Keratinocyte (primary cell): ENCODE results near the gene IFNE. TPM values are rescaled to one million over a fixed set of nuclear protein-coding genes. Genes with fewer than 3 reads are reported as not detected.
"Not testable (repeated sequence)": the region's sequence is repeated elsewhere in the genome, so short reads cannot be mapped to it uniquely, and the experiment has no call there.

ENCODE experiments used
- DNase-seq: peaks from one replicate; pipeline ENCODE4 v3.0.0-alpha.2; 2011; ENCODE audit warnings: low read depth, missing footprints, low spot score
- FAIRE-seq: peaks from 2 replicates; lab custom pipeline; 2011; peaks lifted over from hg19 to GRCh38; lab: Jason Lieb, UNC
- H2AFZ ChIP-seq: 2 replicates; pipeline ENCODE4 v1.6.0; 2012; ENCODE audit warnings: low read length, control low read depth, inconsistent platforms; ENCODE audit not compliant: control insufficient read depth
- H3K27ac ChIP-seq: 2 replicates; pipeline ENCODE4 v1.5.1; 2011; ENCODE audit warnings: low read length; ENCODE audit not compliant: control insufficient read depth, insufficient read depth
- H3K27me3 ChIP-seq: 3 replicates; pipeline ENCODE4 v1.6.0; 2011; ENCODE audit warnings: low read length; ENCODE audit not compliant: control insufficient read depth, insufficient read depth; ENCODE audit errors: extremely low read depth
- H3K36me3 ChIP-seq, 2 experiments: 2 replicates in 1 of 2; 3 replicates in 1 of 2; pipeline ENCODE4 v1.5.1; 2011; ENCODE audit warnings: low read length in 2 of 2, mild to moderate bottlenecking in 1 of 2; ENCODE audit not compliant: control insufficient read depth in 2 of 2, insufficient read depth in 2 of 2; ENCODE audit errors: extremely low read depth in 1 of 2
- H3K4me1 ChIP-seq: 3 replicates; pipeline ENCODE4 v1.5.1; 2011; ENCODE audit warnings: low read length; ENCODE audit not compliant: control insufficient read depth, insufficient read depth; ENCODE audit errors: extremely low read depth
- H3K4me2 ChIP-seq: 3 replicates; pipeline ENCODE4 v1.6.0; 2011; ENCODE audit warnings: low read depth, low read length; ENCODE audit not compliant: control insufficient read depth, insufficient read depth; ENCODE audit errors: extremely low read depth
- H3K4me3 ChIP-seq, 3 experiments: fragments of 200-600 bp in 1 of 3; sonication (generic) in 1 of 3; 2 replicates in 2 of 3; 3 replicates in 1 of 3; pipeline ENCODE4 v1.5.1; 2011 to 2016; ENCODE audit warnings: low read length in 3 of 3, mild to moderate bottlenecking in 3 of 3, control low read depth in 2 of 3, inconsistent platforms in 1 of 3, low read depth in 1 of 3, mixed read lengths in 1 of 3, mixed run types in 1 of 3, moderate library complexity in 1 of 3; ENCODE audit not compliant: control insufficient read depth in 2 of 3, insufficient read depth in 2 of 3; ENCODE audit errors: extremely low read depth in 1 of 3
- H3K79me2 ChIP-seq: 2 replicates; pipeline ENCODE4 v1.6.0; 2012; ENCODE audit warnings: low read length; ENCODE audit not compliant: control insufficient read depth, insufficient read depth
- H3K9ac ChIP-seq: 3 replicates; pipeline ENCODE4 v1.6.0; 2011; ENCODE audit warnings: low read length; ENCODE audit not compliant: control insufficient read depth, insufficient read depth; ENCODE audit errors: extremely low read depth
- H3K9me1 ChIP-seq: 3 replicates; pipeline ENCODE4 v1.6.0; 2011; ENCODE audit warnings: low read length; ENCODE audit not compliant: control insufficient read depth, insufficient read depth; ENCODE audit errors: extremely low read depth
- H3K9me3 ChIP-seq: 2 replicates; pipeline ENCODE4 v1.5.1; 2012; ENCODE audit warnings: low read depth, low read length; ENCODE audit not compliant: control insufficient read depth
- H4K20me1 ChIP-seq: 3 replicates; pipeline ENCODE4 v1.6.0; 2011; ENCODE audit warnings: low read length; ENCODE audit not compliant: control insufficient read depth, insufficient read depth; ENCODE audit errors: extremely low read depth
- CTCF ChIP-seq, 3 experiments: IDR thresholded peaks in 1 of 3; conservative IDR thresholded peaks in 1 of 3; optimal IDR thresholded peaks in 1 of 3; 2 replicates in 2 of 3; 3 replicates in 1 of 3; pipeline versions ENCODE3 to v1.5.1; 2011; ENCODE audit warnings: low read length in 3 of 3, mild to moderate bottlenecking in 3 of 3, moderate library complexity in 2 of 3, control low read depth in 1 of 3, inconsistent platforms in 1 of 3; ENCODE audit not compliant: insufficient read depth in 2 of 3; ENCODE audit errors: extremely low read depth in 1 of 3
- EZH2 ChIP-seq: IDR thresholded peaks from one replicate; pipeline ENCODE4 v1.6.1; 2012; ENCODE audit warnings: inconsistent platforms, mild to moderate bottlenecking, low read length, moderate library complexity
- dilution Hi-C: fragments of 300-500 bp; cut with MboI; formaldehyde crosslinking; loops from one replicate; pipeline ENCODE4 v1.7.0; 2020; ENCODE audit warnings: low sequenced_read_pairs; ENCODE audit not compliant: extremely low pct_ligation_motif_present
- polyA plus RNA-seq, 5 experiments: library from polyadenylated mRNA; depleted of rRNA in 3 of 5; stranded (reverse) in 3 of 5; stranded (forward) in 1 of 5; unstranded in 1 of 5; fragments of >200 nt; gene quantifications; 1 replicate in 1 of 5; 2 replicates in 3 of 5; 3 replicates in 1 of 5; pipeline versions ENCODE4 v1.2.1 to v1.2.3, GENCODE V29; 2011 to 2012; ENCODE audit warnings: missing spikeins in 2 of 5, low read depth in 1 of 5, low replicate concordance in 1 of 5

IFNE gene
- polyA plus RNA-seq, 1 donor (not counting 4 experiments of a cell fraction or from before 2014, with no cell fraction given) = 3.9 TPM

DNA sequence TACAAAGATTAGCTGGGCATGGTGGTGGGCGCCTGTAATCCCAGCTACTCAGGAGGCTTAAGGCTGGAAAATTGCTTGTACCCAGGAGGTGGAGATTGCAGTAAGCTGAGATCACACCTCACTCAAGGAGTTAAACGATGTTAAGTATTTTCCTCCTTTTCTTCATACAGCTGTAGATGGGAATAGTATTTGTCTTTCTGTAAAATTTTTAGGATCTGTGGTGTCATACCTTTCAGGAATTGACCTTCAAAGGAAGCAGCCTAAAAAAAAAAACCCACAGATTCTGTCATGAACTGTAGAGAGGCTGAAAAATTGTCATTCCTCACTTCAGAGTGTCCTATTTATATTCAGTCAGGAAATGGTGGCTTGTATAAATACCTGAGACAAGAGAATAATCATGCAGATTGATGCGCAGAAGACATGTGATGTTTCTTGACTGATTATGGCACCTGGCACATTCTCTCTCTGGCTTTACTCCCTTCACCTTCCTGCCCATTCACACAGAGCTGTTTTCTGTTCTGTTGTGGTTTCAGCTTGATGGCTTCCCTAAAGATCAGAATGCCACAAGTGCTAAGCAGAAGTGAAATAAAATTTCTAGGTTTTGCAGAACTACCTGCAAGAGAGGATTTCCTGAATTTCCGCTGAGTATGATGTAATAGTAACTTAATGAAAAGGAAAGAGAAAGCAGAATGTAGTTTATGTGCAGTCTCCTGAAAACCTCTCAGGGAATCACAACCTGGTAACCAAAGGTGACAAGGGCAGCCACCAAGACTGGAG, 38.1 kb downstream of the IFNE start:
- no peak for FAIRE-seq
- H3K9me3 ChIP-seq = no peaks in the 10 kb centered on the region
- no peaks in the 10 kb centered on the region for H3K79me2 ChIP-seq
- no peaks in the 10 kb centered on the region for H4K20me1 ChIP-seq
- no peak overlapping the region for H3K27ac ChIP-seq
- no peak overlapping the region for H3K9ac ChIP-seq
- no peaks in the 10 kb centered on the region for H3K27me3 ChIP-seq
- dilution Hi-C loops = no loop called here
- TF ChIP-seq EZH2 (no peak), CTCF (optimal IDR thresholded peaks at IDR 0.05 in 1 of 3, IDR thresholded peaks at IDR 0.05 in 1 of 3, conservative IDR thresholded peaks at IDR 0.05 in 1 of 3; ENCODE audit: extremely low read depth in 1 of 3, insufficient read depth in 2 of 3, low read length in 3 of 3) (no peak)
- H3K4me3 ChIP-seq = no peak overlapping the region
- H3K9me1 ChIP-seq = no peaks in the 10 kb centered on the region
- no peak overlapping the region for H2AFZ ChIP-seq
- DNase-seq = no peak
- no peaks in the 10 kb centered on the region for H3K36me3 ChIP-seq
- H3K4me1 ChIP-seq = no peaks in the 10 kb centered on the region
- no peak overlapping the region for H3K4me2 ChIP-seq

- Histone ChIP-seq H3K27ac (no peak within 1 kb of the TSS), H3K9ac (no peak within 1 kb of the TSS), H4K20me1 (no peaks in the 10 kb centered on the region), H2AFZ (no peak within 1 kb of the TSS), H3K4me1 (no peaks in the 10 kb centered on the region), H3K79me2 (no peaks in the 10 kb centered on the region), H3K9me3 (no peaks in the 10 kb centered on the region), H3K4me3 (no peak within 1 kb of the TSS), H3K27me3 (peaks cover 7% of the 10 kb centered on the region), H3K4me2 (no peak within 1 kb of the TSS), H3K9me1 (no peaks in the 10 kb centered on the region), H3K36me3 (no peaks in the 10 kb centered on the region)
- DNase-seq (no peak), FAIRE-seq (no peak)
- dilution Hi-C loops = no loop called here
- TF ChIP-seq EZH2 (no peak), CTCF (optimal IDR thresholded peaks at IDR 0.05 in 1 of 3, IDR thresholded peaks at IDR 0.05 in 1 of 3, conservative IDR thresholded peaks at IDR 0.05 in 1 of 3; ENCODE audit: extremely low read depth in 1 of 3, insufficient read depth in 2 of 3, low read length in 3 of 3) (no peak)
Measured at GRCh38 chr9:21440139-21440538, 42.0 kb downstream of the IFNE start, which contains the start of gene IFNA1. IFNA1 (plus strand) TSS chr9:21440439; CDS start chr9:21440508, 69 bp downstream.

GRCh38 chr9:21435015-21435383, 47.1 kb downstream of the IFNE start:
- H3K27ac ChIP-seq, FAIRE-seq, H3K4me3 ChIP-seq, dilution Hi-C loops, H3K9me1 ChIP-seq, H4K20me1 ChIP-seq, H3K36me3 ChIP-seq, H3K9me3 ChIP-seq, DNase-seq, H3K9ac ChIP-seq, H3K79me2 ChIP-seq, H2AFZ ChIP-seq, H3K4me1 ChIP-seq, H3K4me2 ChIP-seq: not testable (repeated sequence)
- H3K27me3 ChIP-seq = peaks cover 16% of the 10 kb centered on the region
